HUDEP-2 (cell line): ENCODE results near the gene PLCXD3.

Experiments used
- DNase-seq, 76 experiments: peaks; one replicate each; lab custom pipeline; 2025; ENCODE audit not compliant: unreplicated experiment in 76 of 76; lab: John Stamatoyannopoulos, UW

PLCXD3 gene, protein sequence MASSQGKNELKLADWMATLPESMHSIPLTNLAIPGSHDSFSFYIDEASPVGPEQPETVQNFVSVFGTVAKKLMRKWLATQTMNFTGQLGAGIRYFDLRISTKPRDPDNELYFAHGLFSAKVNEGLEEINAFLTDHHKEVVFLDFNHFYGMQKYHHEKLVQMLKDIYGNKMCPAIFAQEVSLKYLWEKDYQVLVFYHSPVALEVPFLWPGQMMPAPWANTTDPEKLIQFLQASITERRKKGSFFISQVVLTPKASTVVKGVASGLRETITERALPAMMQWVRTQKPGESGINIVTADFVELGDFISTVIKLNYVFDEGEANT

DNA sequence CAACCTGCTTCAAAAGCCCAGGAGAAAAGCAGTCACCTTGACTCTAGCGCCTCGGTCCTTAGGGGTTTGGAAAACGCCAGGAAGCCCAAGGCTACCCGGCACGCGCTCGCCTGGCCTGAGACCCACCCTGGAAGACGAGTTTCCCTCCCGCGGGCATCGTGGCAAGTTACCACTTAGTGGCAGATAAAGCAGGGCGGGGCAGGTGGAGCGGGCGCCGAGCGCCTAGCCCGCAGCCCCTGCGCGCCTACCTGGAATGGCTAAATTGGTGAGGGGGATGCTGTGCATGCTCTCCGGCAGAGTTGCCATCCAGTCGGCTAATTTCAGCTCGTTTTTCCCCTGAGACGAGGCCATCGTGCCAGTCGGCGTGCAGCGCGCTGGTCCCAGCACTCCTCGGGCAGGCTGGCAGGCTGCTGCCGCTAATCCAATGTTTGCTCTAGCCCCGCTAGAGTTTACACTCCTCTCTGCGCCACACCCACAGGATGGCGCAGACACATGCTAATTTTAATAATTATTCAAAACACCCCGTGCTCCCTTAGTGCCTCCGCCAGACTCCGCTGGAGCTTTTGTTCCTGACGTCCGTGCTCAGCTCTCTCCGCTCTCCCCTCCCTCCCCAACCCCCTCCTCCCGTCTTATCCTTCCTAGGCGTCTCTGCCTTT lies at the start of gene PLCXD3:
PLCXD3 (minus strand) TSS at position 426 of the 656 bp plus-strand sequence; CDS start at position 351, 75 bp downstream.
- no peak for DNase-seq

DNA sequence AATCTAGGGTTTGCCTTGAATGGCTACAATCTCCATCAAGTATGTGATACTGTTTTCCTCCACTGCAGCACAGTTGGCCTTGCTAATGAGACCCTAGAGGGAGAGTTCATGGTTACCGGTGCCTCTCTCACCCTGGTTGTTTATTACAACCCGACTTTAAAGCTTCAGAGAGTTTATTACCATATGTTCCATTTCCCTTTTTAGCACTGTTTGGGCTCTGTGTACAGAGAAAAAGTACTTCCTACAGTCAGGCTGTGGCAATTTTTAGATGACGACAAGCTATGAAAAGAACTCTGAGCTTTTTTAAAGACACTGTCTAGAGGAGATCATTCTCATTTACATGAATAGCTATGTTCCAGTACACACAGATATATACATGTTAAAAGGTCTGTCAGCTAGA lies 48.8 kb upstream of the PLCXD3 start:
- no peak for DNase-seq

DNA sequence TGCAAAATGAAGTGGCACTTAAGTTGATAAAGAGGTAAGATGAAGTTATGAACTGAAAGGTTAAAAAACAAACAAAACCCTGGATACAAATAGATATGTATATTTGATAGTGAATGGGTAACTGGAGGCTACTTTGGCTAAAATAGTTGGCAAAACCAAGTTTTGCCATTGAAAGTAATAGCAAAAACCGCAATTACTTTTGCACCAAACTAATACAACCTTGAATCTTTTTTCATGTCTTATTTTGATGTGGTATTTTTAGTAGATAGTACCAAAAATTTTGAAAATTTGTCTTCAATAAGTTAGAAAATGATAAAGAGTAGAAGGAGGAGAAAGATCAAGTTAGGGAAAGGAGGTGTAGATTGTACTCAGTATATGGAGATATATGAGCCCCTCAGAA lies 47.9 kb upstream of the PLCXD3 start:
- no peak for DNase-seq

DNA sequence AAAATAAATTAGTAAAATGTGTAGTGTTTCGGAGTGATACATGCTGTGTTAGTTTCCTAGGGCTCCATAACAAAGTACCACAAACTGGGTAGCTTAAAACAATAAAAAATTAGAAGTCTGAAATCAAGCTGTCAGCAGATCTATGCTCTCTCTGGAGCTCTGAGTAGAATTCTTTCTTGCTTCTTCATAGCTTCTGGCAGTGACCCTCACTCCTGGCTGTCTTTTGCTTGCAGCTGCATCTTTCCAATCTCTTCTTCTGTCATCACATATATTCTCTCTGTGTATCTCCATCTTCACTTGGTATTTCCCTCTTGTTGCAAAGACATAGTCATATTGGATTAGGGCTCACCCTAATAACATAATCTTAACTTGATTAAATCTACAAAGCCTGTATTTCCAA lies 37.6 kb upstream of the PLCXD3 start:
- no peak for DNase-seq

DNA sequence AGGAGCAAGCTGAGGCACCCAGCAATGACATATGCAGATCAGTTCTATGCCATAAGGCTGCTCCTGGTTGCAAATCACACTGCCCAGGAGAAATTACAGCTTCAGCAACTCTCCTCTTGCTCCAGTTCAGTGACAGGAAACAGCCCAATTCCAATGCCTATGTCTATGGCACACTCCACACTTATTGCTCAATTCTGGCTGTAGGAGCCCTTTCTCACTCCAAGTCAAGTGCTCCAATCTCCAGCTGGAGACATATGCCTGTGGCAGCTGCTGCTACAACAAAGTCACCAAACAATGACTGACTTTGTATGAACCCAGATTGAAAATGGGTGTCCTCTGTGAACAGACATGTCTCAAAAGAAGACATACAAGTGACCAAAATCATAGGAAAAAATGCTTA lies 31.8 kb upstream of the PLCXD3 start:
- no peak for DNase-seq

DNA sequence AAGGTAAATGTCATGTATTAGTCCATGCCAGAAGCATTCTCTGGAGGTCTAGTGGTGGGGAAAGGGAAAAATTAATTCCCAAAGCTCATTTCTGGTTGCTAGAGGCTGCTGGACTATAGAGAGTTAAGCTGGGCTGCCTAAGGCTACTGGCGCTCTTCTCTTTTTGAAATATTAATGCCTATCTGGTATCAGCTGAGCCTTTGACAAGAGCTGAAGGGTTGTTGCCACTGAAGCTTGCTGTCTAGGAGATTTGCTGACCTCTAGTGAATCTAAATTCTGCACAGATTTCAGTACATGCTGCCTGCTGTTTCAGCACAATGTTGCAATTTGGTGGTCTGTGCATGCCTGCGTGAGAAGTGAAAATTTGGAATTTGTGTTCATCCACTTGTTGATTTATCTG lies 29.1 kb upstream of the PLCXD3 start:
- no peak for DNase-seq

DNA sequence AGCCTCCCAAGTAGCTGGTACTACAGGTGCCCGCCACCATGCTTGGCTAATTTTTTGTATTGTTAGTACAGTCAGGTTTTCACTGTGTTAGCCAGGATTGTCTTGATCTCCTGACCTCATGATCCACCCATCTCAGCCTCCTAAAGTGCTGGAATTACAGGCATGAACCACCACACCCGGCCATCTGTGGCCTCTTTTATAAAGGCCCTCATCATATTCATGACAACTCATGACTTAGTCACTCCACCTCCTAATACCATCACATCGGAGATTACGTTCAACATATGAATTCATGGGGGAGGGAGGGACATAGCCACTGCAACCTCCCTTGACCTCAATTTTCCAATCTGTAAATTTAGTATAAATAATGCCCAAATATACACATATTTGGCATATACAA lies 27.2 kb upstream of the PLCXD3 start:
- no peak for DNase-seq

DNA sequence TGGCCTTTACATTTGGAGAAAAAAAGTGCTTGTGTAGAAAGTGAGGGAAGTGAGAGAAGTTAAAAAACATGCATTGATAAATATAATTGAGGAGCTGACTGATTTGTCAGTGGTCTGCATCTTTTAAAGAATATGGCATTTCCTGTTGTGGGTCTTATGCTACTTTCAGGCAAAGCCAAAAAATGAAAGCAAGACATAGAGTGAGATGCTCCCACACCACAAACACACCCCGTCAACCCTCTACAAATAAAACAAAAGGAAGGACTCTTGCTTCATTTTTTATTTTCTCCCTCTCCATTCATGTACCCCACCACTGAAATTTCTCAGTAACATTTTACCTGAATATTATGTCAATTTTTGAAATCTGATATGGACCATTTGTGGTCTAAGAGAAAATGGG lies 22.1 kb upstream of the PLCXD3 start:
- DNase-seq: no peak

DNA sequence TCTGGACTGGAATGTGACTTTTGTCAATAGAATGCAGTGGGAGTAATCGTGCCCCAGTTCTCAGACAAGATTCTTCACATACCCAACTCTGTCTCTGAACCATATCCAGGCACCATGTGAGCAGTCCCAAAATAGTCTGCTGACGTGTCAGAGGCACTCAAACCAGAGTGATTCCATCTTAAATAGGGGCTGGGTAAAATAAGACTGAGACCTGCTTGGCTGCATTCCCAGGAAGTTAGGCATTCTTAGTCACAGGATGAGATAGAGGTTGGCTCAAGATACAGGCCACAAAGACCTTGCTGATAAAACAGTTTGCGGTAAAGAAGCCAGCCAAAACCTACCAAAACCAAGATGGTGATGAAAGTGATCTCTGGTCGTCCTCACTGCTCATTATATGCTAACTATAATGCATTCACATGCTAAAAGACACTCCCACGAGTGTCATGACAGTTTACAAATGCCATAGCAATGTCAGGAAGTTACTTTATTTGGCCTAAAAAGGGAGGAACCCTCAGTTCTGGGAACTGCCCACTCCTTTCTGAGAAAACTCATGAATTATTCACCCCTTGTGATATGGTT lies 16.9 kb upstream of the PLCXD3 start:
- peak in 31 of 76 experiments; percentile 0 to 67 (median 18) for DNase-seq

DNA sequence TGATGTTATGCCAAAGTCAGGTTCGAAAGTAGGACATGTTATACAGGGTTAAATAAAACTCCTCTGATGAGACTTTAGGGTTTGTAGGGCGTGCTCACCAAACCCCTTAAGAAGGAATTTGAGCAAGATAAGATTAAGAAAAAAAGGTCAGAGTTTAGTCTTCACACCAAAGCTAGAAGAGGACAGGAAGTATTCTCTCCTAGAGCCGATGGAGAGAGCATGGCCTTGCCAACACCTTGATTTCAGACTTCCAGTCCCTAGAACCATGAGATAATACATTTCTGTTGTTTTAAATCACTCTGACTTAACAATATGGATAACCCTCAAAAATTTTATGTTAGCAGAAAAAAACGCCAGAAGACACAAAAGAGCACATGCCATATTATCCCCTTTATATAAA lies 16.3 kb upstream of the PLCXD3 start:
- no peak for DNase-seq

DNA sequence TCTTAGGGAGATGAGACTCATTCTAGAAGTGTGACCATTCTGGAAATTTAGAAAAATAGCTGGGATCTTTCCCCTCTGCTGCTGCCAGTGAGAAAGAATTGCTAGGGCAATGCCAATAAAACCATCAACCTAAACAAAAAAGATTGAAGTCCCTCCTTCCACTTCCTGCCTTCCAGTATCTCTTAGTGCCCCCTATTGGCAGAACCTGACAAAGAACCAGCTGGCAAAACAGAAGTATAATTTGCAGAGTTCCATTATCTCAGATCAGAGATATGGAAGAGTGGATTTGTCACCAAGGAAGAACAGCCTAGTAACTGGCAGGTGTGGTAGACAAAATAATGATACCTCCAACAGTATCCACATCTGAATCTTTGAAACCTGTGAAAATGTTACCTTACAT lies 13.8 kb upstream of the PLCXD3 start:
- peak in 2 of 76 experiments; percentile 1 to 8 for DNase-seq

DNA sequence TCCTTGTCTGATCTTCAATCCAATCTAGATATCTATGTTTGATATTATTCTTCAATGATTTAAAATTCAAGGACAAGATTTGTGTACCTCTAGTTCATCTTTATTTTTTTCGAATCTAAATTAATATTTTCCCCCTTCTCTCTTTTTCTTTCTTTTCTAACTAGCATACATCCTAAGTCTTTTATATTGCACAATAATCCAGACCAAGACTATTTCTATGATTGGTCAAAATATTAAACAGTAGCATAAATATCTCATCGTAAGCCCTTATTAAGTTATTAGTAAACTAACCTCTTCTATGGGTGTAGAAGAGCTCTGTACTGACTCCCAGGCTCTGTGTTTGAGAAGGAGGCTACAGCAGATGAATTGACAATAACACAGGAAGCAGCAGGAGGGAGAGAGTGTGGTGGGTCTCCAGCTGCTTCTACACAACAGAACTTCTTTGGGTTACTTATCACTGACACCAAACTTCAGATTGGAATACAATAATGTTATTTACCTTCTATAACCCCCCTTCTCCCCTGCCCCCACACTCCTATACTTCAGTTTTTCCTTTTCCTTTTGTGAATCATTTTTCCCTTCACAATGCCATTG lies 11.9 kb upstream of the PLCXD3 start:
- no peak for DNase-seq

DNA sequence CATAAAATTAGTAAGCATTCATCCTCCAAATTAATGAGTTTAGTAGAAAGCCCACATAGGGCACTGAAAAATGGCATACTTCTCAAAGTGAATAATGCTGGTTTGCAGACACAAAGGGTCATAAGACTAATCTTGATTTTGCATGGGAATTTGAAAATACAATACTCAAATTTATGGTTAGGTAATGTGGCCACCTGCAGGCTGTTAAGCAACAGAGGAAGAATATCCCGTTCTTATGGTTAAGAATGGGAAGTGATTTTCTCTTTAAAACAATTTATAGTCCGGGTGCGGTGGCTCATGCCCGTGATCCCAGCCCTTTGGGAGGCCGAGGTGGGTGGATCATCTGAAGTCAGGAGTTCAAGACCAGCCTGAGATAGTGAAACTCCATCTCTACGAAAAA lies 9.4 kb upstream of the PLCXD3 start:
- no peak for DNase-seq

DNA sequence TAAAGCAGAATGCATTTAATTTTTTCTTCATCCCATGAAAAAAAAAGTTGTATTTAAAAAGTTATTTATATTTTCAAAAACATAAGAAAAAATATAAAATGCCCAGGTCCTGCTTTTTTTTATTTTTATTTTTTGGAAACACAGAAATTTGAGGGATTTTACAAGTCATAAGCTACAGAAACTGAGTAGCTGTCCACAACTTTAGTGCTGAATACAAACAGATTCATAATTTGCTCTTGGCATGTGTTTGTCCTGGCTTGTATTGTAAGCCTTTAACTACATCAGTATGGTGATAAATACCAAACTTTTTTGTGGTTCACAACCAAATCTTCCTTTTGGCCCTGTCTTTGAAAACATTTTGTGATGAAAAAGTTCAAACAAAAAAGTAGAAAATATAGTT lies 7.5 kb upstream of the PLCXD3 start:
- DNase-seq: no peak

DNA sequence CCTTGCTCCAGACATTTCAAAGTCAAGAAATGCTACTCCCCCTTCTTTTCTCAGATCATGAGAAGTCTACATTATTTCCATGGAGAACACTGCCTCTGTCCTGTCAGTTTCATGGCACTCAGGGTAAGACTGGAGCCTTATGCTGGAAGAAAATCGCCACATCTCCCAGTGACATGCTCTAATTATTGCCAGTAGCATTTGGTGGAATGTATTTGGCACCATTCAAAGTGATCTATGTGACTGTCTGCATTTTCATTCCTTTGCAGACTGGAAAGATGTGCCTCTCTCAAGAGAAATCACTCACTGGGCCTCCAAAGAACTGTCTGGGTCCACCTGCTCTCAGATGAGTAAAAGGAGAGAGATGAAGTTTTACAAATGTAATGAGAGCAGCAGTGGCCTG lies 840 bp upstream of the PLCXD3 start:
- no peak for DNase-seq

DNA sequence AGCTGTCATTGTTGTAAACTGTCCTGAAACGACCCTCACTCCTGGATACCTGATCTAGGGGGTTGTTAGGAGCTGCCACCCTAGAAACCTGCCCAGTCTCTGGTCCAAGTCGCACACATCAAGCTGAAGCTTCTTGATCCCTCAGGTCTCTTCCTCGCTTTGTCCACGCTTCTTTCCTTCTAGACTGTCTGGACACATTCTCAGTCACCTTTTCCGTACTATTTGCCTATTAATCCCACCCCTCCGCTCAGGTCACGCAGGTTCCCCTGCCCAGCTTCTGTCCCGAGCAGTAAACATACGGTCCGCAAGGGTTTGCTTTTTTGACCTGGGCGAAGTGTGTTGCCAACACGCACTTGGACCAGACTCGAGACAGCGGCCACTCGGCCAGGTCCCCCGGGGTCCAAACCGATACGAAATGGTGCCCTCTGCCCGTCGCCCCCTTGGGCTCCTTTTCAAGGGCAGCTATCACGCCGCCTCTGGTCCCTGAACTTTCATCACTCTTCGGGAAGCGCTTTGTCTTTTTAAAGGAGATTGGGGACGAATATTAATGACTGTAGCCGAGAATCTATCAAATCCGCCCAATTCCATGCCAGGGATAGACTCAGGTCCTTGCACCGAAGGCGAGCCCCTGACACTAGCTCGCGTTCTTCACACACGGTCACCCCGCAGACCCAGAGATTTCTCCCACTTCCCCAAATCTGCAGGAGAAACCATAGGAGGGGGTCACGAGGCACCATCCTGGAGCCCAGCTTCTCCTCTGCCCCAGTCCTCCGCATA lies 814 bp downstream of the PLCXD3 start:
- DNase-seq: no peak

DNA sequence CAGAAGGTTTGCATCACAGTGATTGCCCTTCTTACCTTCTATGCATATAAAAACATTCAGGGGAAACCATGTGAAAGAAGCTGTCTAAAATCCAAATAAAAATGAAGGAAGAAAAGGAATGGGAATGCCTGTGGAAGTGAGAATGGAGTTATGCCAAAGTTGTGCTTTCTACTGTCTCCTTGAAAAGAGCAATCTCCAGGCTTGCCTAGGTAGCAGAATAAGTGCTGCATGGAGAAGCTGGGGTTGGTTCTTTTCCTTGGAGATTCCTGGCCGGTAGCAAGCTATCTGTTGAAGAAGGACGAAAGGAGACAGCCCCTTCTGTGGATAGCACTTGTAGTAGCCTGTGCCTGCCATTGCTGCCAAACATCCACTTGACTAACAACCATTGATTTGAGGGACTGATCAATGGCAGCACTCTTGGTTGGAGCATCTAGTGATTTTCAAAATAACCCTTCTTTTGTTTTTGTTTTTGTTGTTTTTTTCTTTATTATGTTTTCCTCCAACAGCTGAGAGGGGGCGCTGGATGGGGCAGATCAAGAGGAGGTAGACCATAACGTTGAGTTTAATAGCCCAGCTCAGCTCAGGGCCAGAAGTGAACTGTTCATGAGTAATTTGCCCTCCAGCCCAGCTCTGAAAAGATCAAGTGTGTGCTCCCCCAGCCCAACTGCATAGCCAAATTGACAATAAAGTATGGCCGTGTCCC lies 1.6 kb downstream of the PLCXD3 start:
- no peak for DNase-seq

DNA sequence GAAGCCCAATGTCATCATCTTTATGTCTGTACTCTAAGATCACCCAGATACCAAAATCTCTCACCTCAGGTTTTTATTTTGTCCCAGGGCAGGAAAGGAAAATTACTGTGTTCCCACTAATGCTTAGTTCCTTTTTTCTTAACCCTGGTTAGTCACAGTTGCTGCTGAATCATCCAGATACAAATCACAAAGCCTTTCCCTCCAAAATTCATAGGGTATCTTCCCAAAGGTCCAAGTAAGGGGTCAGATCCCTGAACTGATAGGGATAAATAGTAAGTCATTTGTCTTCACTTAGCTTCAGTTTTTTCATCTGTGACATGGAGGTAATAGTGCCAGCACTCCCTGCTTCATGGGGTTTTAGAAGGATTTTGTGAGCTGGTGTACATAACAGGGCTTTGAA lies 2.2 kb downstream of the PLCXD3 start:
- no peak for DNase-seq

DNA sequence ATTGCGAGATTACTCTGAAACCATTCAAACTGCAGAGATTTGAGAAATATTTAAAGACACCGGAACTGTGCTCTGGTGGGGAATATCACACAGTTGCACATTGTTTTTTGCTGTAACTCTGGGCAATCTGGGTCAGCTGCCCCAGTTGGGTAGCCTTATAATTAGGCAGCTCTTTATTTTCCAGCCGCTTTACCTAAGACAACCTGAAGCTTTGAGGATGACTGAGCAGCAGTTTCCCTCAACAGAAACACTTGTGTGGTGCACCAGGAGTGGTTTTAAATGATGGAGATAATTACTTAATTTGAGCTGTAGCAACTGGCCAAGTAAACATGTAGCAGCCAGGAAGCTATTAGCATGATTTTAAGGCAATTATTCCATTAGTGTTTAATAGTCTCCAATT lies 2.9 kb downstream of the PLCXD3 start:
- no peak for DNase-seq

DNA sequence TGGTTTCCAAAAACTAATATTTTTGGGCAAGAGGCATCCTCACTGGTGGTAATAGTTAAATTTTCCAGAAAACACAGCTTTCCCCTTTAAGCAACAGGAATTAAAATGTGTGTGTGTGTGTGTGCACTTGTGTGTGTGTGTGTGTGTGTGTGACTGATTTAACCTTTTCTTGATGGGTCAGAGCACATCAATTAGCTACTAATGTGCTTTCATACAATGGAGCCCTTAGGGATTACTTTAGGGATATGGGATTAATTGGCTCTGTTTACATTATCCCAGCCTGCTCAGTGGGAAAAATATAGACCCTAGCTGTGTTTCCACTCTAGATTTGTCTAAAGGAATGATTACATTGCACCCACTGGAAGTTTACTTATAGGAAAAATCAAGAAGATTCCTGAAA lies 6.5 kb downstream of the PLCXD3 start:
- DNase-seq: no peak
